HEK293T (cell line): ENCODE results near the gene RFNG.

Experiments used
- ARNT ChIP-seq: fragments of 450-650 bp; IDR thresholded peaks from 2 replicates; pipeline ENCODE4 v1.6.1; 2017; ENCODE audit warnings: mild to moderate bottlenecking
- BHLHE40 ChIP-seq: fragments of 450-650 bp; IDR thresholded peaks from 2 replicates; pipeline ENCODE4 v1.6.1; 2016; ENCODE audit warnings: mild to moderate bottlenecking, moderate library complexity, borderline replicate concordance
- CTBP1 ChIP-seq: fragments of 450-650 bp; IDR thresholded peaks from 2 replicates; pipeline ENCODE4 v1.6.1; 2016; ENCODE audit warnings: borderline replicate concordance
- ELF4 ChIP-seq: fragments of 450-650 bp; IDR thresholded peaks from 2 replicates; pipeline ENCODE4 v1.6.1; 2017; ENCODE audit warnings: antibody characterized with exemption
- FOXA1 ChIP-seq: fragments of 450-650 bp; IDR thresholded peaks from 2 replicates; pipeline ENCODE4 v1.6.1; 2016; ENCODE audit warnings: mild to moderate bottlenecking
- FOXK2 ChIP-seq: fragments of 450-650 bp; IDR thresholded peaks from 2 replicates; pipeline ENCODE4 v1.6.1; 2016; ENCODE audit warnings: mild to moderate bottlenecking
- FOXM1 ChIP-seq: fragments of 450-650 bp; IDR thresholded peaks from 2 replicates; pipeline ENCODE4 v1.6.1; 2017; ENCODE audit warnings: mild to moderate bottlenecking, borderline replicate concordance
- HDGF ChIP-seq: fragments of 450-650 bp; IDR thresholded peaks from 2 replicates; pipeline ENCODE4 v1.6.1; 2017; ENCODE audit warnings: antibody characterized with exemption, borderline replicate concordance
- L3MBTL2 ChIP-seq: fragments of 450-650 bp; conservative IDR thresholded peaks from 2 replicates; pipeline ENCODE4 v1.6.1; 2016; ENCODE audit warnings: mild to moderate bottlenecking
- NFRKB ChIP-seq: fragments of 450-650 bp; IDR thresholded peaks from 2 replicates; pipeline ENCODE4 v1.6.1; 2016; ENCODE audit warnings: mild to moderate bottlenecking, moderate library complexity
- SP1 ChIP-seq: fragments of 450-650 bp; IDR thresholded peaks from 2 replicates; pipeline ENCODE4 v1.6.1; 2017
- SUZ12 ChIP-seq: fragments of 450-650 bp; IDR thresholded peaks from 2 replicates; pipeline ENCODE4 v1.6.1; 2016; ENCODE audit warnings: mild to moderate bottlenecking
- TARDBP ChIP-seq: fragments of 450-650 bp; IDR thresholded peaks from 2 replicates; pipeline ENCODE4 v1.6.1; 2016
- TF ChIP-seq, protein P1 (sequence below): fragments of 450-650 bp; IDR thresholded peaks from 2 replicates; pipeline ENCODE4 v1.6.1; 2016

DNA sequence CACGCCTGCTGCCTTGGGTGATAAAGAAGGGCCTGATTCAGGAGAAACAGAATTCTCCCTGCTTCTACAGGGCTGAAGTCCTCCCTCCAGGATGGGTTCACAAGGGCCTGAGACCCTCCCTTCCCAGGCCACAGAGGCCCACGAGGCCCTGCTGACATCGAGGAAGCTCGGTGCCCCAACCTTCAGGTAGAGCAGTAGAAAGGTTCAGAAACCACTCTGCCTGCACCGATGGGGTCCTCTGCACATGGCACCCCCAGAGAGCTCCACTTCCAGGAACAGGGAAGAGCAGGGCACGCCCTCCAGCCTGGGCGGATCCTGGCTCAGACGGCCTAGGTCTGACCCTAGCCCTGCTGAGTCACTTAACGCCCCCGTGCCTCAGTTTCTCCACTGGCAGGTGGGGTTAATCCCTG lies 29.7 kb downstream of the RFNG start:
- TF ChIP-seq NFRKB (no peak), FOXA1 (no peak), ARNT (no peak), L3MBTL2 (no peak), FOXK2 (no peak), SP1 (no peak), CTBP1 (no peak), HDGF (no peak), SUZ12 (no peak), ELF4 (no peak), FOXM1 (no peak), BHLHE40 (no peak), TARDBP (no peak)
- TF ChIP-seq, protein P1, sequence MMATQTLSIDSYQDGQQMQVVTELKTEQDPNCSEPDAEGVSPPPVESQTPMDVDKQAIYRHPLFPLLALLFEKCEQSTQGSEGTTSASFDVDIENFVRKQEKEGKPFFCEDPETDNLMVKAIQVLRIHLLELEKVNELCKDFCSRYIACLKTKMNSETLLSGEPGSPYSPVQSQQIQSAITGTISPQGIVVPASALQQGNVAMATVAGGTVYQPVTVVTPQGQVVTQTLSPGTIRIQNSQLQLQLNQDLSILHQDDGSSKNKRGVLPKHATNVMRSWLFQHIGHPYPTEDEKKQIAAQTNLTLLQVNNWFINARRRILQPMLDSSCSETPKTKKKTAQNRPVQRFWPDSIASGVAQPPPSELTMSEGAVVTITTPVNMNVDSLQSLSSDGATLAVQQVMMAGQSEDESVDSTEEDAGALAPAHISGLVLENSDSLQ = no peak
